ENCODE measurements around the gene TBC1D16. TPM values are rescaled to one million over a fixed set of nuclear protein-coding genes. Genes with fewer than 3 reads are reported as not detected.

TBC1D16 gene
- total and polyA plus RNA-seq, 2 donors (not counting 1 experiment from before 2014, with no cell fraction given): 0.82 to 2.7 TPM

- intact Hi-C loops (cut with micrococcal nuclease): no loop called here
- Mint-ChIP-seq H3K27ac (no peak overlapping the region), H3K9me3 (ENCODE audit: insufficient read depth) (no peaks in the 10 kb centered on the region), H3K27me3 (no peaks in the 10 kb centered on the region), H3K4me1 (peaks cover 9% of the 10 kb centered on the region), H3K4me3 (no peak overlapping the region)
- no peaks in the 10 kb centered on the region for H3K79me2 ChIP-seq (ENCODE audit: control insufficient read depth, insufficient read depth, low read length)
- no peak overlapping the region for H3K4me3 ChIP-seq (ENCODE audit: control extremely low read depth in 1 of 5, extremely low read depth in 1 of 5, insufficient read depth in 1 of 5, low read depth in 2 of 5, low read length in 4 of 5)
- no peak overlapping the region for H2AFZ ChIP-seq (ENCODE audit: insufficient read depth, low read depth, low read length, poor library complexity, severe bottlenecking)
- ChIA-PET CTCF (interaction anchor here (0.6 to 3.1 kb wide), 5 partner anchors 10 to 699 kb away, joined by 3 to 17 read pairs (median 5); no protein-coding TSS in a partner anchor), POLR2A (interaction anchor here (0.5 kb wide), 1 partner anchor 159 kb away, joined by 8 read pairs; no protein-coding TSS in a partner anchor)
- peaks cover 3 to 11% of the 10 kb centered on the region in 2 donors for H3K4me1 ChIP-seq (ENCODE audit: control insufficient read depth in 2 of 2, insufficient read depth in 2 of 2, low read length in 2 of 2)
- TF ChIP-seq CTCF (IDR thresholded peaks at IDR 0.05) (no peak), EZH2 (IDR thresholded peaks at IDR 0.05; ENCODE audit: borderline replicate concordance, insufficient read depth, low read depth, low read length, poor library complexity, severe bottlenecking) (no peak)
- no peaks in the 10 kb centered on the region for H3K27me3 ChIP-seq (replicated peaks in 1 of 4; ENCODE audit: control extremely low read depth in 1 of 4, control insufficient read depth in 3 of 4, insufficient read depth in 4 of 4, low read length in 3 of 4)
- H3K27ac ChIP-seq (ENCODE audit: low read length in 2 of 2): no peak overlapping the region
- no peak overlapping the region for H3K4me2 ChIP-seq (replicated peaks; ENCODE audit: low read depth, low read length, poor library complexity, severe bottlenecking)
- no peaks in the 10 kb centered on the region for H4K20me1 ChIP-seq (ENCODE audit: control insufficient read depth, insufficient read depth, low read length, poor library complexity, severe bottlenecking)
- DNase-seq (no peak), ATAC-seq (ENCODE audit: low read depth) (no peak)
- peaks cover 0 to 7% (median 0%) of the 10 kb centered on the region in 3 donors for H3K9me3 ChIP-seq (ENCODE audit: control extremely low read depth in 1 of 3, control insufficient read depth in 2 of 3, insufficient read depth in 1 of 3, low read length in 2 of 3)
- no peaks in the 10 kb centered on the region for H3K36me3 ChIP-seq (replicated peaks in 1 of 2; ENCODE audit: control extremely low read depth in 1 of 2, control insufficient read depth in 1 of 2, extremely low read depth in 1 of 2, insufficient read depth in 2 of 2, low read length in 1 of 2)
- no peak overlapping the region for H3K9ac ChIP-seq (ENCODE audit: low read length)
- WGBS (ENCODE audit: insufficient coverage): 96% methylated on average over 7 of the region's 15 CpGs
These were observed 31.7 kb downstream of the TBC1D16 start for GRCh38 chr17:80003969-80004368.

DNA sequence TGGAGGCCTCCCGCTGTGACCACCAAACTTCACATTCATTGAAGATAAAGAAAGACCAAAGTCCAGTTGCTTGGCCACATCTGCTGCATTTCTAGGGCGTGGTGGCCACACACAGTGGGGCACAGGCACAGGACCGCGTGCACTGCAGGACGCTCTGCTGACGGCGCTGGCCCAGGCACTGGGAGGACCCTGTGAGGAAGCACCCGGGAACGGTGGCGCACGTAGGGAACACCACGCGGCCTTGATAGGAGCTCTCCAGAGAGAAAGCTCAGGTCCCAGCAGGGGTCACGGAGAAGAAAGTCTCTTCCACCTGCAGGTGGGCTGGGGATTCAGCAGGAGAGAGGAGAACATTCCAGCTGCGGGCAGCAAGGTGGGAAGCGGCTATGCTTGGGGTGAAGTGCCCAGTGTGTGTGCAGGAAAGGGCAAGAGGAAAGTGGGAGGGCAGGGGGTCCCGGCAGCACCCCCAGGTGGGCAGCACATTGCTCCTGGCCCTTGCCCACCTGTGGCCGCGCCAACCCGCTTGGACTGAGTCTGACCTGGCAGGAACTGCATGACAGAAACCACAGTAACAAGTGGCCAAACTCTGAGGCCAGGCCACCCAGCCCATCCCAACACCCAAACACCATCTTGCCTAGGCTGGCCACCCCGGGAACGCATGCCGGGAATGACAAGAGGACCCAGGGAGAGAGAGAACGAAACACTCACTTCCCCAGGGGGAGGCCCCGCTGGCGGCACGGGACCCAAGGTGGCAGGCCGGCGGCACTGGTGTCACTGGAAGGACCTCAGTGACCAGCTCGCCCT, 32.8 kb downstream of the TBC1D16 start:
- no peaks in the 10 kb centered on the region for H3K27me3 Mint-ChIP-seq
- no peaks in the 10 kb centered on the region for H3K36me3 ChIP-seq (replicated peaks in 1 of 2; ENCODE audit: control extremely low read depth in 1 of 2, control insufficient read depth in 1 of 2, extremely low read depth in 1 of 2, insufficient read depth in 2 of 2, low read length in 1 of 2)
- no peak overlapping the region for H3K4me2 ChIP-seq (replicated peaks; ENCODE audit: low read depth, low read length, poor library complexity, severe bottlenecking)
- H3K9me3 ChIP-seq (ENCODE audit: control extremely low read depth in 1 of 3, control insufficient read depth in 2 of 3, insufficient read depth in 1 of 3, low read length in 2 of 3): peaks cover 0 to 7% (median 0%) of the 10 kb centered on the region in 3 donors
- no peaks in the 10 kb centered on the region for H3K79me2 ChIP-seq (ENCODE audit: control insufficient read depth, insufficient read depth, low read length)
- no peaks in the 10 kb centered on the region for H3K9me3 Mint-ChIP-seq (ENCODE audit: insufficient read depth)
- no peak overlapping the region for H3K27ac Mint-ChIP-seq
- intact Hi-C loops (cut with micrococcal nuclease): no loop called here
- DNase-seq (no peak), ATAC-seq (ENCODE audit: low read depth) (no peak)
- no peak overlapping the region for H3K4me3 Mint-ChIP-seq
- peaks cover 9% of the 10 kb centered on the region for H3K4me1 Mint-ChIP-seq
- WGBS (ENCODE audit: insufficient coverage): 94% methylated on average over 26 of the region's 30 CpGs
- no peak overlapping the region for H2AFZ ChIP-seq (ENCODE audit: insufficient read depth, low read depth, low read length, poor library complexity, severe bottlenecking)
- POLR2A ChIA-PET: no interaction called here
- H4K20me1 ChIP-seq (ENCODE audit: control insufficient read depth, insufficient read depth, low read length, poor library complexity, severe bottlenecking): no peaks in the 10 kb centered on the region
- no peak overlapping the region for H3K9ac ChIP-seq (ENCODE audit: low read length)
- H3K4me1 ChIP-seq (ENCODE audit: control insufficient read depth in 2 of 2, insufficient read depth in 2 of 2, low read length in 2 of 2): peaks cover 3 to 8% of the 10 kb centered on the region in 2 donors
- no peak overlapping the region for H3K4me3 ChIP-seq (ENCODE audit: control extremely low read depth in 1 of 5, extremely low read depth in 1 of 5, insufficient read depth in 1 of 5, low read depth in 2 of 5, low read length in 4 of 5)
- no peak overlapping the region for H3K27ac ChIP-seq (ENCODE audit: low read length in 2 of 2)
- TF ChIP-seq EZH2 (IDR thresholded peaks at IDR 0.05; ENCODE audit: borderline replicate concordance, insufficient read depth, low read depth, low read length, poor library complexity, severe bottlenecking) (no peak), CTCF (IDR thresholded peaks at IDR 0.05) (no peak)
- CTCF ChIA-PET: interaction anchor here (0.6 to 3.1 kb wide), 2 partner anchors 8 to 9 kb away, joined by 3 to 17 read pairs; no protein-coding TSS in a partner anchor
- H3K27me3 ChIP-seq (replicated peaks in 1 of 4; ENCODE audit: control extremely low read depth in 1 of 4, control insufficient read depth in 3 of 4, insufficient read depth in 4 of 4, low read length in 3 of 4): no peaks in the 10 kb centered on the region

All from B cell (primary cell).